ENCODE data around the gene MED8. TPM values are rescaled to one million over a fixed set of nuclear protein-coding genes. Genes with fewer than 3 reads are reported as not detected.

MED8 gene
- 57.2 and 92.4 TPM in 2 replicates for total RNA-seq

GRCh38 chr1:43389326-43390313 lies at the start of gene MED8, which contains the start of gene SZT2:
Gene MED8 (minus strand): TSS chr1:43389800. CDS start chr1:43389764, 36 bp downstream.
Gene SZT2 (plus strand): TSS chr1:43389899. CDS start chr1:43389969, 70 bp downstream.

DNA sequence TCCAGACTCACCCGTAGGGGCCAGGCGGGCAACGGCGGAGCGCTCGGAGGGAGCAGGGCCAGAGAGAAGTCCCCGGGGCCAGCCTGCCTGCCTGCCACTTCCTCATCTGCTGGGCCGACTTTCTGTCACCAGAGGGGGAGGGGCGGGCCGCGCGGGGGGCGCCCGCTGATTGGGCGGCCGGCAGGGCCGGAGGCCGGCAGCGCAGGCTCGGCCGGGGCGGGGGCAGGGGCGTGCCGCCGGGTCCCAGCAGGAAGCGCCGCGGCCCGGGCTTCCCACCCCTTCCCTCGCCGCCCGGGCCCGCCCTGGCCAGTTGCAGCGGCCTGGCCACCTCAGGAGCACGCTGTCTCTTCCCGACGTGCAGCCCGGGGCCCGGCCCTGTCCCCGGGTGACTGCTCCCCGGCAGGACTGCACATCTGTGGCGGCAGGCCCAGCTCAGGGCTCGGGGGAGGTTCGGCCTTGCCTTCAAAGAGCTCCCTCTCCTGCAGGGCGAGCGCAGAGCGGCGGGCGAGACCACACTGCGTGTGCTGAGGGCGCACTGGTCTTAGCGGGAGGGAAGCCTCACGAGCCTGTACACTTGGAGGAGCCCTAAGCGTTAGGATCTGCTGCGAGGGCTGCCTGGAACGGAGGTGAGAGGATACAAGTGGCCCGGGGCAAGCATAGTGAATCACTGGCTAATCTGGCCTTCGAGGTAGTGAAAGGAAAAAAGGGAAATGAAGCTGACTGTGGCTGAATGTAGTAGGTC lies 21.5 kb downstream of the MED8 start, which contains the start of gene ELOVL1:
Gene ELOVL1 (minus strand): TSS at position 108 of the 742 bp plus-strand sequence. CDS start 2,402 bp downstream, outside the sequence.

DNA sequence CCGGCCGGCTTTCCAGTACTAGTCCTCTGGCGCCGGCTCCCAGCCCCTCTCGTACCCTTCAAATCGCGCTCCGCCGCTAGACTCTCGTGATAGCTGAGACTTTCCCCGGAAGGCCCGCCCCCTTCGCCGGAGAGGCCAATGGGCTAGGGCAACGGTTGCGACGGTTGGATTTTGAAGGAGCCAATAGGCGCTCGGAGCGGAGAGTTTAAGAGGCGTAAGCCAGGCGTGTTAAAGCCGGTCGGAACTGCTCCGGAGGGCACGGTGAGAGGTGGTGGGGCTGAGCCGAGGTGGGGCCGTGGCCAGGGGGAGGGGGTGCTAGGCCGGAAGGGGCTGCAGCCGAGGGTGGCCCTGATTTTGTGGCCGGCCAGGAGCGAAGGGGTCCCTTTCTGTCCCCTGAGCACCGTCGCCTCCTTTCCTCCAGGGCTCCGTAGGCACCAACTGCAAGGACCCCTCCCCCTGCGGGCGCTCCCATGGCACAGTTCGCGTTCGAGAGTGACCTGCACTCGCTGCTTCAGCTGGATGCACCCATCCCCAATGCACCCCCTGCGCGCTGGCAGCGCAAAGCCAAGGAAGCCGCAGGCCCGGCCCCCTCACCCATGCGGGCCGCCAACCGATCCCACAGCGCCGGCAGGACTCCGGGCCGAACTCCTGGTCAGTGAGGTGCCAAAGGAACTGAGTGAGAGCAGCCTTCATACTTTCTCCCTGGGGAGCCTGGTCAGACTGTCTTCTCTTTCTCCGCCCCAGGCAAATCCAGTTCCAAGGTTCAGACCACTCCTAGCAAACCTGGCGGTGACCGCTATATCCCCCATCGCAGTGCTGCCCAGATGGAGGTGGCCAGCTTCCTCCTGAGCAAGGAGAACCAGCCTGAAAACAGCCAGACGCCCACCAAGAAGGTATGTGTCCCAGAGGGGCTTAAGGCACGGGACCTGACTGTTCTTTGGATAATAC lies 30.6 kb downstream of the MED8 start, which contains the start of gene CDC20:
Gene CDC20 (plus strand): TSS at position 236 of the 948 bp plus-strand sequence. CDS start 235 bp downstream, at position 471.

DNA sequence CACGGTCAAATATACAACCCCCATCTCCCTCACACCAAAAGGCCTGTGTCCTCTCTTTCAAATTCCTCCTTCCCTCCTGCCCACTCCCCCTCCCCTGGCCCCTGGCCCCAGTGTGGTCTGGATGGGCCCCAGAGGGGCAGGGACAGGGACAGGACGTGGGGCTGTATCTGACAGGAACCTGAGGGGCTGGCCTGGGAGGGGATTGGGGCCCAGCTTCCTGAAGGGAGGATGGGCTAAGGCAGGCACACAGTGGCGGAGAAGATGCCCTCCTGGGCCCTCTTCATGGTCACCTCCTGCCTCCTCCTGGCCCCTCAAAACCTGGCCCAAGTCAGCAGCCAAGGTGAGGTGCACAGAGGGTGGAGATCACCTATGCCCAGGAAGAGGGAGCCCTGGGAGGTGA lies 52.0 kb downstream of the MED8 start, which contains the start of gene MPL:
Gene MPL (plus strand): TSS at position 231 of the 400 bp plus-strand sequence. CDS start 31 bp downstream, at position 262.

Other genes starting within 250 kb of the MED8 start
- 59.5 and 210 TPM in 2 replicates for gene EBNA1BP2, start 217.5 kb downstream of the MED8 start, total RNA-seq
- gene CFAP57, start 217.5 kb downstream of the MED8 start, total RNA-seq: 0.19 and 0.28 TPM in 2 replicates
- gene TMEM125, start 119.8 kb downstream of the MED8 start, total RNA-seq: under 0.01 TPM in 1 of 2 replicates, not detected in the other
- gene C1orf210, start 104.2 kb downstream of the MED8 start, total RNA-seq: not detected in 2 replicates
- 4.2 and 6.3 TPM in 2 replicates for gene TIE1, start 88.8 kb downstream of the MED8 start, total RNA-seq
- gene MPL, start 52.0 kb downstream of the MED8 start, total RNA-seq: not detected in 2 replicates
- 6.8 and 161 TPM in 2 replicates for gene CDC20, start 30.8 kb downstream of the MED8 start, total RNA-seq
- 30.2 and 69.6 TPM in 2 replicates for gene ELOVL1, start 21.8 kb downstream of the MED8 start, total RNA-seq
- gene SZT2, start 99 bp upstream of the MED8 start, total RNA-seq: 19.9 and 20.6 TPM in 2 replicates
- gene HYI, start 64.1 kb upstream of the MED8 start, total RNA-seq: 45.1 and 92.4 TPM in 2 replicates
- 66.5 and 131 TPM in 2 replicates for gene PTPRF, start 141.1 kb upstream of the MED8 start, total RNA-seq